Endothelial cell of umbilical vein (primary cell): Measurements from ENCODE around the gene CNIH1.

Experiments
- POLR2AphosphoS5 ChIP-seq: IDR thresholded peaks from 2 replicates; pipeline ENCODE4 v1.6.1; 2012; ENCODE audit warnings: low read depth, mild to moderate bottlenecking, control low read depth, low read length, moderate library complexity; ENCODE audit not compliant: insufficient read depth
- TF ChIP-seq, protein P1 (sequence below), 2 donors: IDR thresholded peaks; 1 replicate in 1 of 2; 2 replicates in 1 of 2; pipeline ENCODE4 v1.5.1; 2011; ENCODE audit warnings: low read length in 2 of 2, mild to moderate bottlenecking in 2 of 2, moderate library complexity in 2 of 2, control low read depth in 1 of 2, inconsistent platforms in 1 of 2, low read depth in 1 of 2; ENCODE audit not compliant: insufficient read depth in 1 of 2; ENCODE audit errors: extremely low read depth in 1 of 2

DNA sequence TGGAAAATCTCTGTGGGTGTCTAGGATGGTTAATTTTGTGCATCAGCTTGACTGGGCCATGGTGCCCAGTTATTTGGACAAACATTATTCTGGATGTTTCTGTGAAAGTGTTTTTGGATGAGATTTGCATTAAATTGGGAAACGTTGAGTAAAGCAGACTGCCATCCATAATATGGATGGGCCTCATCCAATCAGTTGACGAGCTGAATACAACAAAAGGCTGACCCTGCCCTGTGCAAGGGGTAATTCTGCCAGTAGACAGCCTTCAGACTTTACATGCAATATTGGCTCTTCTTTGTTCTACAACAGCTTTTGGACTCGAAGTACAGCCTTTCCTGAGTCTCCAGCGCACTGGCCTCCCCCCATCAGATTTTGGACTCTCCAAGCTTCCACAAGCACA, 45.9 kb downstream of the CNIH1 start:
- no peak for TF ChIP-seq POLR2AphosphoS5
- TF ChIP-seq, protein P1, sequence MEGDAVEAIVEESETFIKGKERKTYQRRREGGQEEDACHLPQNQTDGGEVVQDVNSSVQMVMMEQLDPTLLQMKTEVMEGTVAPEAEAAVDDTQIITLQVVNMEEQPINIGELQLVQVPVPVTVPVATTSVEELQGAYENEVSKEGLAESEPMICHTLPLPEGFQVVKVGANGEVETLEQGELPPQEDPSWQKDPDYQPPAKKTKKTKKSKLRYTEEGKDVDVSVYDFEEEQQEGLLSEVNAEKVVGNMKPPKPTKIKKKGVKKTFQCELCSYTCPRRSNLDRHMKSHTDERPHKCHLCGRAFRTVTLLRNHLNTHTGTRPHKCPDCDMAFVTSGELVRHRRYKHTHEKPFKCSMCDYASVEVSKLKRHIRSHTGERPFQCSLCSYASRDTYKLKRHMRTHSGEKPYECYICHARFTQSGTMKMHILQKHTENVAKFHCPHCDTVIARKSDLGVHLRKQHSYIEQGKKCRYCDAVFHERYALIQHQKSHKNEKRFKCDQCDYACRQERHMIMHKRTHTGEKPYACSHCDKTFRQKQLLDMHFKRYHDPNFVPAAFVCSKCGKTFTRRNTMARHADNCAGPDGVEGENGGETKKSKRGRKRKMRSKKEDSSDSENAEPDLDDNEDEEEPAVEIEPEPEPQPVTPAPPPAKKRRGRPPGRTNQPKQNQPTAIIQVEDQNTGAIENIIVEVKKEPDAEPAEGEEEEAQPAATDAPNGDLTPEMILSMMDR (IDR thresholded peaks at IDR 0.05; ENCODE audit: extremely low read depth in 1 of 2, insufficient read depth in 1 of 2, low read depth in 1 of 2, low read length in 2 of 2): no peak
